ENCODE data around the gene GET4. TPM values are rescaled to one million over a fixed set of nuclear protein-coding genes. Genes with fewer than 3 reads are reported as not detected.

Gene GET4
- total RNA-seq, 2 donors from 2014 or later: 32.5 to 34.1 TPM

DNA sequence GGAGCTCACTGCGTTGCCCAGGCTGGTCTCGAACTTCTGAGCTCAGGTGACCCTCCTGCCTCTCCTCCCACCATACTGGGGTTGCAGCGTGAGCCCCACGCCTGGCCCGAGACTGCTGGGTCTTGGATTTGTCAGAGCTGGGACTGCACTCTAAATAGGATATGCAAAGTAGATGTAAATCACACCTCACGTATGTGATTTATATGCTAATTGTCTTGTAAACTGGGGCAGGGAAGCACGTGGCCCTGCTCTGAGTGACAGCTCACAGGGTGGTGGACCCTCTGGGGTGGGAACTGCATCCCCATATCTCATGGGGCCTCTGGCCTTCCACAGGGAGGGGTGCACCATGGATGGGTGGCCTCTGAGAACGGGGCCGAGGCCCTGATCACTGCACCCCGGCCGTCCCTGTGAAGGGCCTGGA, 34.1 kb downstream of the GET4 start:
- Mint-ChIP-seq H3K36me3 (no peaks in the 10 kb centered on the region), H3K27ac (no peak overlapping the region), H3K9me3 (no peaks in the 10 kb centered on the region)
- no peak for DNase-seq (ENCODE audit: low spot score in 2 of 2)
- ATAC-seq: peak in 1 of 2 donors; percentile 46

DNA sequence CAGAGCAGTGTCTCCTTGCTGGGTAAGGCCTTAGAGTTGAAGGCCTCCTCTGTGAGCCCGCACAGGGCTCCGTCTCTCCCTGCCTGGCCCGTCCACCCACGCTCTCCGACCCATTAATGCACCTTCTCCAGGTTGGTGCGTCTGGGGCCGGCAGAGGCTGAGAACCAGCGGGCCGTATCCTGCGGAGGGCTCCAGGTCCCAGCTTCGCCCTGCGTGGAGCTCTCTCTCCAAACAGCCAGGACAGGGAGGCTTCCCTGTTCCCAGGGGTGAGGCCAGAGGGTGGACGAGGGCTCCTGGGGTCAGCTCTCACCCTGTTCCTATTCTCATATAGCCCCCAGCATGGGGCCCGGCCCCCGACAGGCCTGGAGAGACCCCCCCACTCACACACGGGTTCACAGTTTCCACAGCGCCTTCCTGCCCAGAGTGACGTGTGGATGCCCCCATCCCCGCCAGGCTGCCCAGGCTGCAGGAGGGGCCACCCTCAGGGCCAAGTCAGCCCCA, 34.6 kb downstream of the GET4 start:
- DNase-seq (ENCODE audit: low spot score in 2 of 2) (no peak), ATAC-seq (no peak)
- Mint-ChIP-seq H3K9me3 (no peaks in the 10 kb centered on the region), H3K36me3 (no peaks in the 10 kb centered on the region), H3K27ac (no peak overlapping the region)

- H3K36me3 Mint-ChIP-seq: no peaks in the 10 kb centered on the region
- H3K27ac Mint-ChIP-seq: no peak overlapping the region
- DNase-seq (ENCODE audit: low spot score in 2 of 2) (no peak), ATAC-seq (no peak)
- H3K9me3 Mint-ChIP-seq: no peaks in the 10 kb centered on the region
Measured at GRCh38 chr7:911791-912480, 35.6 kb downstream of the GET4 start.

GRCh38 chr7:913736-914520, 37.6 kb downstream of the GET4 start:
- H3K36me3 Mint-ChIP-seq: no peaks in the 10 kb centered on the region
- ATAC-seq (no peak), DNase-seq (ENCODE audit: low spot score in 2 of 2) (no peak)
- H3K27ac Mint-ChIP-seq: no peak overlapping the region
- H3K9me3 Mint-ChIP-seq: no peaks in the 10 kb centered on the region

- Mint-ChIP-seq H3K36me3 (no peaks in the 10 kb centered on the region), H3K9me3 (no peaks in the 10 kb centered on the region), H3K27ac (no peak overlapping the region)
- DNase-seq (ENCODE audit: low spot score in 2 of 2) (no peak), ATAC-seq (no peak)
Measured at GRCh38 chr7:914521-915194, 38.3 kb downstream of the GET4 start.

DNA sequence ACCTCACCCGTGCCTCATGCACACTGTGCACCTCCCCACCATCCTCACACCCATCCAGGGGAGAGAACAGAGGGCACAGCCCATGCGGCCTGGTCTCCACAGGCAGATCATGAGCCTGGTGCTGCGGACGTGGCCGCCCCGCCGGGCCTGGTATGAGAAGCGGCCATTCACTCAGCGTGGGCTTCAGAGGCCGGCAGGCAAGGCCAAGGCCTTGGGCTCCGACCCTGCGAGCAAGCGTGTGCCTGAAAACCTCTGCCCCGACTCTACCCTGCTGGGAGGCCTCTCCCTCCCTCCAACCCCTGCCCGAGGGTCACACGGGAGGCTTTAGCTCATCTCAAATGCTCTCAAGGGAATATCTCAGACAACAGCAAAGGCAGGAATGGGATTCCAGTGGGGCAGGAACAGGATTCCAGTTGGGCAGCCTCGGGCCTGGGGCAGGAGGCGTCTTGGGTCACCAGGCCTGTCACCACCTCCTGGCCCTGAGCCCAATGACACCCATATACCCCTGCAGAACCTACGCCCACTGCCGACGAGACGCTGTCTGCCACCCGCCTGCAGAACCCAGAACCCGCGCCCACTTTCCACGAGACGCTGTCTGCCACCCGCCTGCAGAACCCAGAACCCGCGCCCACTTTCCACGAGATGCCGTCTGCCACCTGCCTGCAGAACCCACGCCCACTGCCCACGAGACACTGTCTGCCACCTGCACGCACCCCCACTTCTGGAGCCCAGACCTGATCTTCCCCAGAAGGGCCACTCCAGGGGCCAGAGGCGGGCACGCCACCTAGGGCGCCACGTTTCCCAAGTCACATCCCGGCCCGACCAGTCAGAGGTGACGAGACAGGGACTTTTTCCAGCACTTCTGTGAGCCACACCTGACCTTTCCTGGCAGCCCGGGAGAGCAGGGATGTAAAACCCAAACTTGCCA, 39.2 kb downstream of the GET4 start:
- DNase-seq (ENCODE audit: low spot score in 2 of 2) (no peak), ATAC-seq (no peak)
- no peak overlapping the region for H3K27ac Mint-ChIP-seq
- no peaks in the 10 kb centered on the region for H3K9me3 Mint-ChIP-seq
- no peaks in the 10 kb centered on the region for H3K36me3 Mint-ChIP-seq

- no peaks in the 10 kb centered on the region for H3K9me3 Mint-ChIP-seq
- no peaks in the 10 kb centered on the region for H3K36me3 Mint-ChIP-seq
- H3K27ac Mint-ChIP-seq: no peak overlapping the region
- ATAC-seq (no peak), DNase-seq (ENCODE audit: low spot score in 2 of 2) (no peak)
Measured at GRCh38 chr7:916291-916941, 40.1 kb downstream of the GET4 start.

GRCh38 chr7:917255-918117, 41.1 kb downstream of the GET4 start:
- Mint-ChIP-seq H3K36me3 (no peaks in the 10 kb centered on the region), H3K27ac (peak overlapping the region in 1 of 2 donors; percentile 34), H3K9me3 (no peaks in the 10 kb centered on the region)
- ATAC-seq: no peak
- no peak for DNase-seq (ENCODE audit: low spot score in 2 of 2)

DNA sequence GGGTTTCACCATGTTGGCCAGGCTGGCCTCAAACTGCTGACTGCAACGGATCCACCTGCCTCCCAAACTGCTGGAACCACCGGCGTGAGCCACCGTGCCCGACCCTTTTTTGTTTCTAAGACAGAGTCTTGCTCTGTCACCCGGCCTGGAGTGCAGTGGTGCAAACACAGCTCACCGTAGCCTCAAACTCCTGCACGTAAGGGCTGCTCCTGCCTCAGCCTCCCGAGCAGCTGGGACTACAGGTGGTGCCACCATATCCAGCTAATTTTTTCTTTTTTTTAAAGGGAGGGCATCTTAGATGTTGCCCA, 41.7 kb downstream of the GET4 start:
- H3K27ac Mint-ChIP-seq: peak overlapping the region in 1 of 2 donors; percentile 34
- H3K9me3 Mint-ChIP-seq: no peaks in the 10 kb centered on the region
- DNase-seq (ENCODE audit: low spot score in 2 of 2) (no peak), ATAC-seq (no peak)
- no peaks in the 10 kb centered on the region for H3K36me3 Mint-ChIP-seq

DNA sequence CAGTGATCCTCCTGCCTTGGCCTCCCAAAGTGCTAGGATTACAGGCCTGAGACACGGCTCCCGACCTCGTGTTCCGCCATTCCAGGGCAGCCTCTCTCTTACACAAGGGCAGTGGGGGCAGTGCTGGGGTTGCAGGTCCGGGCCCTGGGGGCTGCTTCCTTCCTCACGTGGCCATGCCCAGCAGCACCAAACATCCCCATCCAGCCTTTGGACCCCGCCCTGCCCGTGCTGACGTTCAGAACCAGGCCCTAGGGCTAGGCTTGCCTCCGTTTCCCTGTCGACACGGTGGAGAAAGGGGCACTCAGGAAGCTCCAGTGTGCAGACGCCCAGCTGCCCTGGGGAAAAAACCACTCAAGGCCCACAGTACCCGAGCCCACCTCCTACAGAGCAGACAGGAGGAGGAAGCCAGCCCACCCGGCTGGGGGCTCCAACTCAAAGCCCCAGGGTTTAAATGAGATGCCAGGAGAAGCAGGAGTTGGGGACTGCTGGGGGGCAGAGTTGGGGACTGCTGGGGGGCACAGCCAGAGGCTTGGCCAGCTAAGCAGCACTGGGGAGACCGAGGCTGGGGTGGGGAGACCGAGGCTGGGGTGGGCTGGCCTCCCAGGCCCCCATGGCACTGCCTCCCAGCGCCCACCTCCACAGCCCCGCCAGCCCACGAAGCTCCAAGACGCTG, 42.2 kb downstream of the GET4 start:
- H3K27ac Mint-ChIP-seq: no peak overlapping the region
- peak in 1 of 2 donors; percentile 51 for DNase-seq (ENCODE audit: low spot score in 2 of 2)
- ATAC-seq: no peak
- H3K9me3 Mint-ChIP-seq: no peaks in the 10 kb centered on the region
- H3K36me3 Mint-ChIP-seq: no peaks in the 10 kb centered on the region

- ATAC-seq: no peak
- H3K36me3 Mint-ChIP-seq: no peaks in the 10 kb centered on the region
- H3K9me3 Mint-ChIP-seq: no peaks in the 10 kb centered on the region
- peak overlapping the region in 1 of 2 donors; percentile 84 for H3K27ac Mint-ChIP-seq
- DNase-seq (ENCODE audit: low spot score in 2 of 2): peak in 1 of 2 donors; percentile 49
Measured at GRCh38 chr7:919114-919442, 42.7 kb downstream of the GET4 start.

DNA sequence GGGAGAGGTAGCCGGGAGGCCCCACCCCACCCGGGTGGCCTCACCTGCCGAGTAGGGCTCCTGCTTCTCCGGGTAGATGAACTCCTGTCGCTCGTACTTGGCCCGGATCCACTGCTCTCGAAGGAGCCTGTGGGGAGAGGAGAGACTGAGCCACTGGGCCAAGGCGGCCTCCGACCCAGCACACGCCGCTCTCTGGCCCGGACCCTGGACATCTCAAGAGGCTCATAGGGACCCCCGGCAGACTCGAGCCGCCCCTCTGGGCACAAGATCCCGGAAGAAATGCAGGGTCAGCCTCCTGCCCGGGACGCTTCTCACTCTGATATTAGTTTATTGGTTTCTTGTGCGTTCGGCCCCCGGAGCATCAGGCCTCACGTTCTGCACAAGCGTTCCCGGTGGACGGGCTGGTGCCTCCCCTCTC, 43.6 kb downstream of the GET4 start:
- peak overlapping the region in 1 of 2 donors; percentile 84 for H3K27ac Mint-ChIP-seq
- H3K9me3 Mint-ChIP-seq: no peaks in the 10 kb centered on the region
- H3K36me3 Mint-ChIP-seq: no peaks in the 10 kb centered on the region
- DNase-seq (ENCODE audit: low spot score in 2 of 2) (peak in 1 of 2 donors; percentile 51), ATAC-seq (no peak)

- Mint-ChIP-seq H3K27ac (peak overlapping the region in 1 of 2 donors; percentile 95), H3K9me3 (no peaks in the 10 kb centered on the region), H3K36me3 (no peaks in the 10 kb centered on the region)
- ATAC-seq (no peak), DNase-seq (ENCODE audit: low spot score in 2 of 2) (peak in 1 of 2 donors; percentile 55)
Measured at GRCh38 chr7:920351-921070, 44.2 kb downstream of the GET4 start.

- Mint-ChIP-seq H3K36me3 (no peaks in the 10 kb centered on the region), H3K9me3 (no peaks in the 10 kb centered on the region), H3K27ac (peak overlapping the region in 1 of 2 donors; percentile 95)
- DNase-seq (ENCODE audit: low spot score in 2 of 2) (peak in 1 of 2 donors; percentile 53), ATAC-seq (no peak)
Measured at GRCh38 chr7:921071-921461, 44.7 kb downstream of the GET4 start.
